HAP-1 (cell line): Measurements from ENCODE around the gene FGGY.
"Not testable (repeated sequence)": the region's sequence is repeated elsewhere in the genome, so short reads cannot be mapped to it uniquely, and the experiment has no call there.

ENCODE experiments used
- DNase-seq, 2 experiments: peaks; one replicate each; pipeline ENCODE4 v3.0.0-alpha.2; 2016 to 2020; ENCODE audit warnings: low spot score in 2 of 2
- H3K27me3 ChIP-seq: fragments of 250-450 bp; sonication (Bioruptor Pico); 2 replicates; pipeline ENCODE4 v1.5.1; 2020; ENCODE audit warnings: low read depth, mild to moderate bottlenecking, moderate library complexity
- H3K36me3 ChIP-seq: fragments of 250-450 bp; sonication (Bioruptor Pico); replicated peaks from 2 replicates; pipeline ENCODE4 v1.5.1; 2020; ENCODE audit warnings: mild to moderate bottlenecking
- H3K4me1 ChIP-seq: fragments of 250-450 bp; sonication (Bioruptor Pico); 2 replicates; pipeline ENCODE4 v1.5.1; 2020; ENCODE audit warnings: mild to moderate bottlenecking
- H3K4me3 ChIP-seq: fragments of 250-450 bp; sonication (Bioruptor Pico); 2 replicates; pipeline ENCODE4 v1.5.1; 2020; ENCODE audit warnings: mild to moderate bottlenecking, moderate library complexity
- H3K9me3 ChIP-seq: fragments of 250-450 bp; sonication (Bioruptor Pico); 2 replicates; pipeline ENCODE4 v1.5.1; 2020; ENCODE audit warnings: mild to moderate bottlenecking, moderate library complexity
- in situ Hi-C: fragments of 300-500 bp; cut with MboI; formaldehyde crosslinking; loops from 3 replicates; pipeline ENCODE4 v1.14.3; 2020; ENCODE audit warnings: low sequenced_read_pairs, inconsistent platforms, mixed read lengths

The FGGY gene

GRCh38 chr1:59549066-59549837 lies 252.4 kb downstream of the FGGY start:
- no peaks in the 10 kb centered on the region for H3K27me3 ChIP-seq
- no peaks in the 10 kb centered on the region for H3K4me1 ChIP-seq
- in situ Hi-C loops, result no loop called here
- DNase-seq, result no peak
- H3K36me3 ChIP-seq, result no peaks in the 10 kb centered on the region
- no peak overlapping the region for H3K4me3 ChIP-seq
- no peaks in the 10 kb centered on the region for H3K9me3 ChIP-seq

GRCh38 chr1:59549903-59550302 lies 253.0 kb downstream of the FGGY start:
- Histone ChIP-seq H3K27me3 (no peaks in the 10 kb centered on the region), H3K9me3 (no peaks in the 10 kb centered on the region), H3K4me3 (no peak overlapping the region), H3K4me1 (no peaks in the 10 kb centered on the region), H3K36me3 (no peaks in the 10 kb centered on the region)
- DNase-seq, result no peak
- in situ Hi-C loops, result no loop called here

- in situ Hi-C loops, result no loop called here
- H3K4me3 ChIP-seq, result no peak overlapping the region
- H3K9me3 ChIP-seq, result no peaks in the 10 kb centered on the region
- no peak for DNase-seq
- no peaks in the 10 kb centered on the region for H3K27me3 ChIP-seq
- no peaks in the 10 kb centered on the region for H3K4me1 ChIP-seq
- no peaks in the 10 kb centered on the region for H3K36me3 ChIP-seq
These were observed 255.1 kb downstream of the FGGY start for GRCh38 chr1:59552007-59552406.

GRCh38 chr1:59553371-59553770 lies 256.5 kb downstream of the FGGY start:
- DNase-seq, result no peak
- H3K36me3 ChIP-seq, result no peaks in the 10 kb centered on the region
- in situ Hi-C loops, result no loop called here
- H3K9me3 ChIP-seq, result no peaks in the 10 kb centered on the region
- H3K27me3 ChIP-seq, result no peaks in the 10 kb centered on the region
- no peak overlapping the region for H3K4me3 ChIP-seq
- no peaks in the 10 kb centered on the region for H3K4me1 ChIP-seq

- H3K4me1 ChIP-seq, result no peaks in the 10 kb centered on the region
- no peaks in the 10 kb centered on the region for H3K36me3 ChIP-seq
- H3K4me3 ChIP-seq, result no peak overlapping the region
- H3K27me3 ChIP-seq, result no peaks in the 10 kb centered on the region
- in situ Hi-C loops, result no loop called here
- H3K9me3 ChIP-seq, result no peaks in the 10 kb centered on the region
- DNase-seq, result no peak
These were observed 257.2 kb downstream of the FGGY start for GRCh38 chr1:59554011-59554663.

- Histone ChIP-seq H3K4me1 (no peaks in the 10 kb centered on the region), H3K4me3 (no peak overlapping the region), H3K27me3 (no peaks in the 10 kb centered on the region), H3K36me3 (no peaks in the 10 kb centered on the region), H3K9me3 (no peaks in the 10 kb centered on the region)
- in situ Hi-C loops, result no loop called here
- DNase-seq, result no peak
These were observed 257.9 kb downstream of the FGGY start for GRCh38 chr1:59554752-59555151.

DNA sequence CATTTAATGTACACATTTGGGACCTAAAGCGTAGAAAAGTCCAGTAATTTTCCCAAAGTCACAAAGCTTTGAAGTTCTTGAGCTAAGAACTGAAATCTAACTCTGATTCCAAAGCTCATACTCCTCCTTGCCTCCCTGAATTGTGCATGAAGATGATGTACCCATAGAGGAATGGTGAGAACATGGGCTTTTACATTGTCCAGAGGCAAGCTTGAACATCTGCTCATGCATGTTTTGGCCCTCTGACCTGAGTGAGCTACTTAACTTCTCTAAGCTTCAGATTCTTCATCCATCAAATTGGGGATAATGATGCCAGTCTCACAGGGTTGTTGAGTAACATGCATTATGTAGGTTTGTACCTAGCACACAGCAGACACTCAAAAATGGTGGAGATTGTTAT lies 259.5 kb downstream of the FGGY start:
- Histone ChIP-seq H3K27me3 (no peaks in the 10 kb centered on the region), H3K9me3 (no peaks in the 10 kb centered on the region), H3K4me3 (no peak overlapping the region), H3K4me1 (no peaks in the 10 kb centered on the region), H3K36me3 (no peaks in the 10 kb centered on the region)
- no peak for DNase-seq
- in situ Hi-C loops, result no loop called here

GRCh38 chr1:59556802-59557548 lies 260.1 kb downstream of the FGGY start:
- no peak for DNase-seq
- Histone ChIP-seq H3K4me3 (no peak overlapping the region), H3K36me3 (no peaks in the 10 kb centered on the region), H3K9me3 (no peaks in the 10 kb centered on the region), H3K27me3 (no peaks in the 10 kb centered on the region), H3K4me1 (no peaks in the 10 kb centered on the region)
- in situ Hi-C loops, result no loop called here

DNA sequence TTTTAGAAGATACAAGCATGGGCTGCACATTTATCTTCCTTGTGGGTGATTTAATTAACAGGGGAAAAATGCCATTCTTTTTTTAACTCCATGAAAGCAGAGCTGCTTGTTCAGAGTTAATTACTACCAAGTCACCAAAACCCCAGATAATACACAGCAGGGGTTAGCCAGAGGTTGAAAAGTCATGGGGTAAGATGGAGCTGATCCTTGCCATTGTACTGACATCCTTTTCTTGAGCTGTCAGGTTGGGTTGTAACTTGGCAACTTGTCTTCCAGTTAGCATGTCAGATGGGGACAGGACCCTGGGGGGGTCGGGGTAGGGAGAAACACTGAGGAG lies 260.6 kb downstream of the FGGY start:
- Histone ChIP-seq H3K27me3 (no peaks in the 10 kb centered on the region), H3K4me3 (no peak overlapping the region), H3K9me3 (no peaks in the 10 kb centered on the region), H3K36me3 (no peaks in the 10 kb centered on the region), H3K4me1 (no peaks in the 10 kb centered on the region)
- in situ Hi-C loops, result no loop called here
- DNase-seq, result no peak

- H3K36me3 ChIP-seq, H3K4me3 ChIP-seq, in situ Hi-C loops, H3K4me1 ChIP-seq, H3K27me3 ChIP-seq, DNase-seq, H3K9me3 ChIP-seq: not testable (repeated sequence)
These were observed 261.7 kb downstream of the FGGY start for GRCh38 chr1:59558580-59558979.

DNA sequence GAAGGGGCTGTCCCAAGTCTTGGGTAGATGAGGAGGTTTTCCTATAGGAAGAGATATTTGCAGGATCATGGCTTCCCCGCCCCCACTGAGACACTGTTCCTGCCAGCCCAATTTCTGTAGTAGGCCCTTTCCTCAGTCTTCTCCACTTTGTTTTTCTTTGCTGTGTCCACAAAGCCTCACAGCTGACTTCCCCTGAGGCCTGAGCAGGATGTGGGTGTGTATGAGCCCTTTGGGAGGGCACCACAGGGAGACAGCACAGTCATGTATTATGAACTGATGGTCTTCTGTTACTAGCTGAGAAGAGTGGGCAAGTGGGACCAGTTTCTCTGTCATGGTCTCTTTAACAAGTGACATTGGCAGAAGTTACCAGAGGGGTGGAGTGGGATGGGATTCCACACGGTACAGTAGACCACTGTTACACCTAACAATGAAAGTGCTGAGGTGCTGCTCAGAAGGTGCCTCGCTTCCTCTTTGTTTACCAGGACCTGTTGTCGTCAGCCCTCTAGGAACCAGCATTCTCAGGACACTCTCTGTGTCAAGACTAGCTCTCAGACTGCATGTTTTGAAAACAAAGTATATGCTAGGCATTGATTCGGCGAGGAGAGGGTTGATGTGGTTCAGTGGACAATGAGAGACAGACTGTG lies 264.0 kb downstream of the FGGY start:
- Histone ChIP-seq H3K4me3 (no peak overlapping the region), H3K9me3 (no peaks in the 10 kb centered on the region), H3K27me3 (no peaks in the 10 kb centered on the region), H3K4me1 (no peaks in the 10 kb centered on the region), H3K36me3 (no peaks in the 10 kb centered on the region)
- in situ Hi-C loops, result no loop called here
- no peak for DNase-seq

DNA sequence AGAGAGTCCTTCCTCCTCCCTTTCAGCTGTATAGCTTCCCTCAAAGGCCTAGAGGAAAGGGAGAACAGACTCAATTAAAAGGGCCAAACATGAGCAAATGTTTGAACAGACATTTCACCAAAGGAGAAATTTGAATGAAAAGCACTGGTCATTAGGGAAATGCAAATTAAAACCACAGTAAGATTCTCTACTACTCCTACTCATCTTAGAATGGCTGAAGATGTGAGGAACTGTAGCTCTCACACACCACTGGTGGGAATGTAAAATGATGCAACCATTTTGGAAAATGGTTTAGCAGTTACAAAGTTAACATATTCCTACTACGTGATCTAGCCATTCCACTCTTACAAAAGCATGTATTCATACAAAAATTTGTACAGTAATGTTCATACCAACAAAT lies 264.9 kb downstream of the FGGY start:
- H3K4me3 ChIP-seq, result no peak overlapping the region
- H3K9me3 ChIP-seq, result no peaks in the 10 kb centered on the region
- no peaks in the 10 kb centered on the region for H3K4me1 ChIP-seq
- DNase-seq, result no peak
- no peaks in the 10 kb centered on the region for H3K27me3 ChIP-seq
- H3K36me3 ChIP-seq, result no peaks in the 10 kb centered on the region
- in situ Hi-C loops, result no loop called here

DNA sequence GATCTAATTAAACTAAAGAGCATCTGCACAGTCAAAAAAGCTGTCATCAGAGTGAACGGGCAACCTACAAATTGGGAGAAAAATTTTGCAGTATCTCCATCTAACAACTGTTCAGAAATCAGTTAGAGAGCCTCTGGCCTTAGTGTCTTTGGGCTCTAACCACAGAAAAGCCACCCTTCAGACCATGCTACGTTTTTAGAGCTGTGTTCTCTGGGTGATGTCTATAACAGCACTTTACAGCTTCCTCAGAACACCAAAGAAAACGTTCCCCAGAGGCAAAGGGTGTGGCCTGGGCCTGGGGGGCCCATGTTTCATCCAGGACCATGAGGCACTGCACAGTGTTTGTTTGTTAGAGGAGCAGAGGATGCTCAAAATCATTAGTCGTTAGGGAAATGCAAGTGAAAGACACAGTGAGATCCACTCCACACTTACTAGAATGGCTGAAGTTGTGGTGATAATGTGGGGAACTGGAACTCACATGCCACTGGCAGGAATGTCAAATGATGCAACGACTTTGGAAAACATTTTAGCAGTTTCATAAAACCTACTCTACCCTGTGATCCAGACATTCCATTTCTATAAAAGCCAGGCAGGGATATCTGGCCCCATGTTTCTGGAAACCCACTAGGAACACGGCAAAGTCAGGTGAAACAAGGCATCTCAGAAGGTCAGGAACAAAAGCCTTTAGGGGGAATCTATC lies 267.4 kb downstream of the FGGY start:
- in situ Hi-C loops, result no loop called here

More for the DNA sequence above, 267.4 kb downstream of the FGGY start:
- Histone ChIP-seq H3K9me3 (no peaks in the 10 kb centered on the region), H3K4me1 (no peaks in the 10 kb centered on the region), H3K27me3 (no peaks in the 10 kb centered on the region), H3K36me3 (no peaks in the 10 kb centered on the region), H3K4me3 (no peak overlapping the region)
- DNase-seq, result no peak
